ENCODE data around the gene ZNF43.
A peak's percentile ranks its signal among the peaks of the same experiment; 100 is the strongest.
"Not testable (repeated sequence)": the region's sequence is repeated elsewhere in the genome, so short reads cannot be mapped to it uniquely, and the experiment has no call there.

ZNF43 gene

DNA sequence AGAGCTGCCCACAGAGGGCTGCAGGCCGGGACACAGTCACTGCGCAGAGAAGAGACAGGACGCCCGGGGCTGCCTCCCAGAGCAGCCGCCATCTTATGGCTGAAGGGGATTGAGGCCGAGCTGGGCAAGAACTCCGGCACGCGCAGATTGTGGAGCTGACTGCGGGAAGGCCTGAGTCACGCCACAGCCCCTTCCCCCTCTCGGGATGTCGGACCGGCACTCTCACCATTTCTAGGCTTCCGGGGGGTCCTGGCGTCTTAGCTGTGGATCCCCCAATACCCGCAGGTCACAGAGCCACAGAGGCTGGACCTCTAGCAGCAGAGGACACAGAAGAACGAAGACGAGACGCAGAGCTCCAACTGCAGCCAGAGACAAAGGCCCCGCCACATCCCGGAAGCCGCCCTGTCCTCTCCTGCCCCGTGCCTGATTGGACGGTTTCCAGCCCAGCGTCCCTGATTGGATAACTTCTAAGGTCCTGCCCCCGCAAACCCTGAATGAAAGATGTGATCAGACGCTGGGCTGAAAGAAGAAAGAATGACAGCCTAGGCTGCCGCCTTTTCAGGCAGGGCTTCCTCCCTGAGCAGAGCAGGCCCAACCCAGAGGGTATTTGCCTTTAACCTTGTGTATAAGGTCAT lies at the start of gene ZNF43:
Gene ZNF43 (minus strand): TSS at position 373 of the 635 bp plus-strand sequence. CDS start 144 bp downstream, at position 229.
- peak; percentile 83 to 87 for DNase-seq

DNA sequence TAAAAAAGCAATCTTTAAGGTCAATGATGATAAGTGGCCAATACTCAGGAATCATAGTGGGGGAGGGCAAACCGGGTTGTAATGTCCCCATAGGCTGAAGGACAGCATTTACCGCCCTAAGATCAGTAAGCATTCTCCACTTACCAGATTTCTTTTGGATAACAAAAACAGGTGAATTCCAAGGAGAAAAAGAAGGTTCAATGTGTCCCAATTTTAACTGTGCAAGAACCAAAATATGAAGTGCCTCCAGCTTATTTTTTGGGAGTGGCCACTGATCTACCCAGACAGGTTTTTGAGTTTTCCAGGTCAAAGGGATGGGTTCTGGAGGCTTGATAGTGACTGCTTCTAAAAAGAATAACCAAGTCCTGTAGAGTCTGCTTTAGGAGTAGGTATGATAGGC lies 49.5 kb upstream of the ZNF43 start:
- DNase-seq, result not testable (repeated sequence)

DNA sequence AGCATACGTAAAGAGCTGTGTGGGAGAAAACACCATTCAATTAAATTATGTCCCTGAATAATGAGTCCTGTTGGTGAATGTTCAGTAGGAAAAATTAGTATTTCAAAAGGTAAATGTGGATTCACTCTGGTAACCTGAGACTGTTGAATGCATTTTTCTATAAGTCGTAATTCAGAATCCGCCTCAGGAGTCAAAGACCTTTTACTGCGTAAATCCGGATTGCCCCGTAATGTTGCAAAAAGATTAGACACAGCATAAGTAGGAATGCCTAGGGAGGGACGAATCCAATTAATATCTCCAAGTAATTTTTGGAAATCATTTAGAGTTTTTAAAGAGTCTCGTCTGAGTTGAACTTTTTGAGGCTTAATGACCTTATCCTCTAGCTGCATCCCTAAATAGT lies 48.8 kb upstream of the ZNF43 start:
- DNase-seq, result not testable (repeated sequence)

DNA sequence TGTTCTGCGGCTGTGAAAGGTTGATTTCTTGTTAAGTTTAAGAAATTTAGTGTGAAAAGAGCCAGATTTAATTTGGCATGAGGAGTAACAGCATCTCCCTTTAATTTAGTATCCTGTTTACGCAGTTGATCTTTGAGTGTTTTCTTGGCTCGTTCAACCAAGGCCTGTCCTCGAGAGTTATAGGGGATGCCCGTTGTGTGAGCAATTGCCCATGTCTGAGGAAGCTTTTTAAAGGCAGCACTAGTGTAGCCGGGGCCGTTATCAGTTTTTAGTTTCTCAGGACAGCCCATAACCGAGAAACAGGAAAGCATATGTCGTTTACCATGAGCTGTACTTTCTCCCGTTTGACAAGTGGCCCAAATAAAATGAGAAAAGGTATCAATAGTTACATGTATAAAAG lies 47.5 kb upstream of the ZNF43 start:
- DNase-seq, result no peak

DNA sequence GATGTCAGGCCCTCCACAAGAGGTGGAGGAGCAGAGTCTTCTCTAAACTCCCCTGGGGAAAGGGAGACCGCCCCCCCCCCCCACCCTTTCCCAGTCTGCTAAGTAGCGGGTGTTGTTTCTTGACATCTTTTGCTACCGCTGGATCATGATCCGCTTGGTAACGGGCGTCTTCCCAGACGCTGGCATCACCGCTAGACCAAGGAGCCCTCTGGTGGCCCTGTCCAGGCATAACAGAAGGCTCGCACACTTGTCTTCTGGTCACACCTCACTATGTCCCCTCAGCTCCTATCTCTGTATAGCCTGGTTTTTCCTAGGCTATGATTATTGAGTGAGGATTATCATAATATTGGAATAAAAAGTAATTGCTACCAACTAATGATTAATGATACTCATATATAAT lies 44.8 kb upstream of the ZNF43 start:
- peak in 1 of 2 donors; percentile 13 for DNase-seq

DNA sequence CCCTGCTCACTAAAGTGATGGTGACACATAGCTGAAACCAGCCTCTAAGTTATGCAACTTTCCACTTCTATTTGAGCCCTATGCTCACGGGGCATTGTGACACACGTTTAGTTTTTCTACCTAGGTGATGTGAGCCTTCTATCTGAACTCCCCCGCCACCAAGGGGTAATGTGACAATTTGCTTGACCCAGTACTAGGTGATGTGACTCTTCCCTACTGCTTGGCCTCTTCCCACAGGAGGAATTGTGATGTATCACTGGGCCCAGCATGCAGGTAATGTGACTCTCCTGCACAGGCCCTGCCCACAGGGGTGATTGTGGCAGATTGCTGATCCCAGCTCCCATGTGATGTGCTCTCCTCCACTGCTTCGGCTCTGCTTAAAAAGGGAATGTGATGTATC lies 42.7 kb upstream of the ZNF43 start:
- no peak for DNase-seq

DNA sequence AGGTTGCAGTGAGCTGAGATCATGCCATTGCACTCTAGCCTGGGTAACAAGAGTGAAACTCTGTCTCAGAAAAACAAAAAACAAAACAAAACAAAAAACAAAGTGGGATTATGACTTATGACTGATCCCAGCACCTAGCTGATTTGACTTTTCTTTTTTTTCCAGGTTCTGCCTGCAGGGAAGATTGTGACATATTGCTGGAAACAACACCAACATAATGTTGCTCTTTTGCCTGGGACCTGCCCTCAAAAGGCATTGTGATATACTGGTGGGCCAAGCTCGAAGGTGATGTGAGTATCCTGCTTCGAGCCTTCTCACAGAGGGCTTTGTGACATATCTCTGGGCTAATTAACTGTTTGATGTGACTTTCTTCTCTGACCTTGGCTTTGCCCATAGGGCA lies 42.0 kb upstream of the ZNF43 start:
- no peak for DNase-seq

DNA sequence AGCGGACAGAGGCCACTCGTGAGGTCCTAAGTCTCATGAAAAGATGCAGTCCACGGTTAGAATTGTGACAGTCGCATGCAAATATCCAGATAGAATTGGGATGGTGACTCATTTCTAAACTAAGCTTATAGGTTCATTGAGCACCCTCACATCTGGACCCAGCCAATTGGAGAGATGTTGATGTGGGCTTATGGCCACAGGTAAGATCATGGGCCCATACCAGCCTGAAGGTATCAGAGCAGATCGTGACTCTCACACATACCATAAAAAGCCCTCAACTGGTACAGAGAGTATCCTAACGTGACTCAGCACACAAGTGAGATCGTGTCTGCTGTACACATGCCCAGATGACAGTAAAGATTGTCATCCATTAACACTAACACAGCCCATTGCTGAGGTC lies 40.6 kb upstream of the ZNF43 start:
- not testable (repeated sequence) for DNase-seq

DNA sequence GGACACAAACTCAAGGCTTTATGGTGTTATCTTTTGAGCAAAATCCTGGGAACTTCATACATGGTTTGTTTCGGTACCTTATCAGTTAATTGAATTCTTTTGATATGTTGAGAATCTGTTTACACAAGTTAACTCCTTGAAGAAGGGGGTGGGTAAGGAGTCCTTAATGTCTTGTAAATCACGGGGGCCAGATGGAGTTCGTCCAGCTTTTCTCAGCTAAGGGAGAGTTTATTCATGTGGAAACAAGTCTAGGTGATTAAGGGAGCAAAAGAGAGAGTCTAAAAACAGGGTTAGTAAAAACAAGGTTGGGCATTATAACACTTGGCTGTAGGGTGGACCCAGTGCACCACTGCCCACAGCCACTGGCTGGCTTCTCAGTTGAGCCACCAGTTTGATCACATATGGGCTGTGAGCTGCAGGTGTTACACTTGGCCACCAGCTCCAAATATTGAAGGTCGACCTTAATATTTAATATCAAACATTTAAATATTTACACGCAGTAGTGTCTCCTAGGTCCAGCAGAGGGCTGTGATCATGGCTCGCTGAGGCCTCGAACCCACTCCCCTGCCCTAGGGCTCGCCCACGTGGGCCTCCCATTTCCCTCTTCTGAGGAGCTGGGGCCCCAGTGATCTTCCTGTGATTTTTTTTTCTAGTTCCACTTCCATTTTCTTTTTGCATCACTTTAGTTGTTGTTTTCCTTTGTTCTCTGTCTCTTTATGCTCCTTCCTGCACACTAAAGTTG lies 21.0 kb upstream of the ZNF43 start:
- no peak for DNase-seq

DNA sequence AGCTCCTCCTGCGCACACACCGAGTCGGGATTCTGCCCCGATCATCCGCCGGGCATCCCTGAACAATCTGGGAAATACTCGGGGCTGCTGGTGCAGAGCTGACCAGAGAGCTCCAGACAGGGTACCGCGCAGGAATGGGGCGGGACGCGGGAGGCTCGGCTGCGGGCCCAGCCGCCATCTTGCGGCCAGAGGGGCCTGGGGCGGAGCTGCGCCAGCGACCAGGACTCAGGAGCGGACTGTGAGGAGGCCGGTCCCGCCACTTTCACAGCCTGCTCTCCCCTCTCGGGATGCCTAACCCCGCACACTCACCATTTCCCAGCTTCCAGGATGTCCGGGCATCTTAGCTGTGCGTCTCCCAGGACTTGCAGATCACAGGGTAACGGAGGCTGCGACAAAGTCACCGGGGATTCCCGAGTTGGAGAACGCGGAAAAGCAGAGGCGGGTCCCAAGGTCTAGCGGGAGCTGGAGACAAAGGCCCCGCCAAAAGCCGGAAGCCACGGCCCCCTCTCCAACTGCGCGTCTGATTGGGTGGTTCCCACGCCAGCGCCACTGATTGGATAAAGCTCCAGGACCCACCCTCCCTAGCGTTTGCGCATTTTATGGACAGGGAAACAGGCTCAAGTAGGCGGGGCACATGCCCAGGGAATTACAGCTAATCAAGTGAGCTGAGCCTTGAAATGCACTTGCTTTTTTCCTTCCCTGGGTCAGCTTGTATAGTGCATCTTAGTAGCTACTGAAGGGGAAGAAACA lies 15.8 kb upstream of the ZNF43 start:
- peak; percentile 84 for DNase-seq

DNA sequence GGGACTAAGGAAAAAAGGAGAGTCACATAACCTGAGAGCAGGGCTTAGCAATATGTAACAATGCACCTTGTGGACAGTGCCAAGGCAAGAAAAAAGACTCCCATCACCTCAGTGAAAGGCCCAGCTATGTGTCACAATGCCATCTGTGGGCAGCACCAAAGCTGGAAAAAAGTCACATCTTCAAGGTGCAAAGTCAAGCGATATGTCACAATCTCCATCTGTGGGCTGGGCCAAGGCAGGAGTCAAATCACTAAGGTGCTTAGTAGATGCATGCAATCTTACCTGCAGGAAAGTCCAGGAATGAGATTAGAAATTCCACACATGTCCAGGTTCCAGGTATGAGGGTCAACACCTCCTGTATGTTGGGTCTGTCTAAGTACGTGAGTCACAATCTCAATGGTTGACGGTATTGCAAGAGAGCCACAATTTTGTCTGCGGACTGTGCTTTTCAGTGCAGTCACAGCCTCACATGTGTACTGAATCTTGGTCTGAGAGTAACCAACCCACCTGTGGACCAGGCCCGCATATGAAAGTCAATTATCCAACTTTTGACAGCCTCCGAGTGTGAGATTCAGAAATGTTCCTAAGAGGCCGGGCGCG lies 14.8 kb upstream of the ZNF43 start:
- no peak for DNase-seq

DNA sequence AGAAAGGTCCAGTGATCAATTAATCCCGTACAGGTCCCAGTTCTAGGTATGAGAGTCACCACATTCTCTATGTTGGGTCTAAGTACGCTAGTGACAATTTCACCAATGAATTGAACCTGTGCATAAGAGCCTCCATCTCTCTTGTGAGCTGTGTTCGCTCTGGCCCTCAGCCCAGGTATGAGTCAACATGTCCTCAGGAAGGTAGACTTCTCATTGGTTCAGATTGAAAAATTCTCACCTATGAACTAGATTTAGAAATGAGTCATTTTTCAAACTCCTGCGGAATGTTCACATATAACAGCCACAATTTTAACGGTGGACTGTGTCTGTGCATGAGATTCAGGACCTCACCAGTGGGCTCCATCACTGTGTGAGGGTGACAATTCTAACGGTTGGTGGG lies 12.7 kb upstream of the ZNF43 start:
- DNase-seq, result no peak

DNA sequence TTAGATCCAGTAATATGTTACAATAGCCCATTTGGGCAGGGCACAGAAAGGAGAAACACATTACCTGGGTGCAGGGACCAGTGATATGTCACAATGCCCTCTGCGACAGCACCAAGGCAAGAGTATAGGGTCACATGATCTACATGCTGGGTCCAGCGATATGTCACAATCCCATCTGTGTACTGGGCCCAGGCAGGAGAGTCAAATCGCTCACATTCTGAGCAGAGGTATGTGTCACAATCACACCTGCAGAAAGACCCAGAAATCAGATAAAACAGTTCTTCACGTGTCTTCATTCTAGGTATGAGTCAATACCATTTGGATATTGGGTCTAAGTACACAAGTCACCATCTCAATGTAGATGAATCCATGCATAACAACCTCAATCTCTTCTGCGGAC lies 7.1 kb upstream of the ZNF43 start:
- no peak for DNase-seq

DNA sequence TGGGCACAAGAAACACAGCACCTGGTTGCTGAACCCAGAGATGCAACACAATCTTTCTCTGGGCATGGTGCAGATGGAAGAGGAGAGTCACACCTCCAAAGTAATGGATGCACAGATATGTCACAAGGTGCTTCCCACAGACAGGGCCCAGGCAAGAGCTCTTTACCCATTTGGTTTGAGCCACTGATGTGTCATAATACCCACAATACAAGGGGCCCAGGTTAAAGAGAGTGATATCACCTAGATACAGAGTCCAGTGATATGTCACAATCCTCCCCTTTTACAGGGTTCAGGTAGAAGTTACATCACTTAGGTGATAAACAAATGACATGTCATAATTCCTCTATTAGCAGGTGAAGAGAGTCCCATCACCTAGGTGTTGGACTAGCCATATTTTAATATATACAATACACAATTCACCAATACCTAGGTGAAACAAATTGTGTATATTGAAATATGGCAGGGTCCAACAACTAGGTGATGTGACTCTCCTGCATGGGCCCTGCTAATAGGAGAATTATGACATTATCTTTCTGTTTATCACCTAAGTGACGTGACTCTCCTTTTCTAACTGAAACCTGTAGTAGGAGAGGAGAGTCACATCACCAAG lies 5.6 kb upstream of the ZNF43 start:
- no peak for DNase-seq

DNA sequence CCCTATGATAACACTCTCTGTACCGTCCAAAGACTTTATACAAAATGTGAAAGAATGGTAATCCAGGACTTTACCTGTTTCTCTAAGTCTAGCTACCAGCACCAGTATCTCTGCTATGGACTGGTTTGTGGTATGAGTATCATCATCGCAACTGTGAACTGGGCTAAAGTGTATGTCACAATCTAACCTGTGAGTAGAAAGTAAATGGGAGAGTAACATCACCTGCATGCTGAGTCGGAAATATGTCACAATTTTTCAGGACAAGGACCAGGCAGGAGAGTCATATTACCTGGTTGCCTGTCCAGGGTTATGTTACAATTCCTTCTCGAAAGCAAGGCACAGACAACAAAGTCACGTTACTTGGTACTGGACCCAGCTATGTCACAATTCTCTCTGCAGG lies 5.1 kb upstream of the ZNF43 start:
- DNase-seq, result no peak

DNA sequence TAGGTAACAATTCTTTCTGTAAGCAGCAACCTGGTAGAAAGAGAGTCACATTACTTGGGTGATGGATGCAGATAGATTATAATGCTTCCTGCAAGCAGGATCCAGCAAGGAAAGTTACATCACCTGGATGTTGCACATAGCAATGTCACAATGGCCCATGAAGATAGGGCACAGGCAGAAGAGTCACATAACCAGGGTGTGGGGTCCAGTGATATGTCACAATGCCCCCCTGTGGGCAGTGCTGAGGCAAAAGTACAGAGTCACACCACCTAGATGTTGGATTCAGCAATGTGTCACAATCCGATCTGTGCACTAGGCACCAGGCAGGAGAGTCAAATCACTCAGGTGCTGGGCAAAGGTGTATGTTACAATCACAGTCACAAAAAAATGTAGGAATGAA lies 4.0 kb upstream of the ZNF43 start:
- no peak for DNase-seq

DNA sequence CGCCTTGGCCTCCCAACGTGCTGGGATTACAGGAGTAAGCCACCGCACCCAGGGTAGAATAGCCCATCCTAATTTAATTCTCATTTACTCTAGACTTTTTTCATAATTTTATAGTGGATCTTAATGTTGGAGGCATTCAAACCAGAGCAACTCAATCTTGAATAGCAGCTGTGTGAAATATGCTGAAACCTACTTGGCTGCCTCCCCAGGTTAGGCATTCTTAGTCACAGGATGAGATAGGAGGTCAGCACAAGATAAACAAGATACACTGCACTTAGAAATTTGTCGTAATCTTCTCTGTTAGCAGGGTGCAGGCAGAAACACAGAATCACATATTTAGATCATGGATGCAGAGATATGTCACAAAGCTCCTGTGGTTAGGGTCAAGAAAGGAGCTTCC lies 2.7 kb upstream of the ZNF43 start:
- no peak for DNase-seq

DNA sequence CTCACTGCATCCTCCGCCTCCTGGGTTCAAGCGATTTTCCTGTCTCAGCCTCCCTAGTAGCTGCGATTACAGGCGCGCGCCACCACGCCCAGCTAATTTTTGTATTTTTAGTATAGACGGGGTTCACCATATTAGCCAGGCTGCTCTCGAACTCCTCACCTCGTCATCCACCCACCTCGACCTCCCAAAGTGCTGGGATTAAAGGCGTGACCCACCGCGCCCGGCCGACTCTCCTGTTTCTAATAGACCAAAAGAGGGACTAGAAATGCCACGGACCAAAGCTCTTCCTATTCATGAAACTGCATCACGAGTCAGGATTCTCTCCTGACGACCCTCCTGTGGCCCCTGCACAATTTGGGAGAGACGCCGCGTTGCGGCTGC lies 563 bp downstream of the ZNF43 start:
- DNase-seq, result peak; percentile 5 to 16

DNA sequence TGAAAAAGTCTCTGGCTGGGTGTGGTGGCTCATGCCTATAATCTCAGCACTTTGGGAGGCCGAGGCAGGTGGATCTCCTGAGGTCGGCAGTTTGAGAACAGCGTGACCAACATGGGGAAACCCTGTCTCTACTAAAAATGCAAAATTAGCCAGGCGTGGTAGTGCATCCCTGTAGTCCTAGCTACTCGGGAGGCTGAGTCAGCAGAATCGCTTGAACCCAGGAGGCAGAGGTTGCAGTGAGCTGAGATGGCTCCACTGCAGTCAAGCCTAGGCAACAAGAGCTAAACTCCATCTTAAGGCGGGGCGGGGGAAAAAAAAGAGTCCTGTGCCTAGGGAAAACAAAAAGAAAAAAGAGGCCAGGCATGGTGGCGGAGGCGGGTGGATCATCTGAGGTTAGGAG lies 2.2 kb downstream of the ZNF43 start:
- no peak for DNase-seq

DNA sequence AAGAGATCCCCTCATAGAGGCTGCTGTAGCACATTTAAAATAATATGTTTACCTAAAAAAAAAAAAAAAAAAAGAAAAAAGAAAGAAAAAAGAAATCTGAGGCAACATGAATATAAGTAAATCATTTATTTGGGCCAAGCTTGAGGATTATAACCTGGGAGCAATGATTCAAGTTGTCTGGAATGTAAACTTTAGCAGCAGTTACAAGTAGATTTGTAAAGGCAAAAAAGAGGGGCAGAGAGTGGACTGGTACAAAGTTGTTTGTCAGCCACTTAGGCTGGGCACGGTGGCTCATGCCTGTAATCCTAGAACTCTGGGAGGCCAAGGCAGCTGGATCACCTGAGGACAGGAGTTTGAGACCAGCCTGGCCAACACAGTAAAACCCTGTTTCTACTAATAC lies 11.3 kb downstream of the ZNF43 start:
- no peak for DNase-seq

DNA sequence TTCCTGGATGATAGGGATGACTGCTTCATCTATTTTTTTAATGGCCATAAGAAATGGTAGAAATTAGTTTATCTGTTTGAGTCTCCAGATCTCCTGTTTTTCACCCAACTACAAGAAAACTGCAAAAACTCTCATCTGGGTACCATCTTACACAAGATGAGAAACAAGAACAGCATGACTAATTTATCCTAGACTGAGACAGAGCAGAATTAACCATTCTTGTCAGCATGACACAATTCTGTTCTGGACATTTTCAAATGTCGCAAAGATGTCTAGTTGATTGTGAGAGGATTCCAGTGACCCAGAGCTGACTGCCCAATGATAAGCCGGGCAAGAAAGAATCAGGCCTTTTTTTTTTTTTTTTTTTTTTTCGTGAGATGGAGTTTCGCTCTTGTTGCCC lies 12.8 kb downstream of the ZNF43 start:
- DNase-seq, result no peak

DNA sequence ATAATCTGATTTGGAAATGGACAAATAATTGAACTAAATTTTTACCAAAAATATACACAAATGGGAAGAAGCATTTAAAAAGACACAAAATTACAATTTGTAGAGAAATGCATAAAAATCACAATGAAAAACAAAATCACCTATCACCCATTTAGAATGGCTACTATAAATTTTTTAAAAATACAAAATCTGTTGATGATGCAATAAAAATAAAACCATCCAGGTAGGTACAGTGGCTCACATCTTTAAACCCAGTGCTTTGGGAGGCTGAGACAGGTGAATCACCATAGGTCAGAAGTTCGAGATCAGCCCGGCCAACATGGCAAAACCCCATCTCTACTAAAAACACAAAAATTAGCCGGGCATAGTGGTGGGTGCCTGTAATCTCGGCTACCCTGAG lies 23.5 kb downstream of the ZNF43 start:
- no peak for DNase-seq

DNA sequence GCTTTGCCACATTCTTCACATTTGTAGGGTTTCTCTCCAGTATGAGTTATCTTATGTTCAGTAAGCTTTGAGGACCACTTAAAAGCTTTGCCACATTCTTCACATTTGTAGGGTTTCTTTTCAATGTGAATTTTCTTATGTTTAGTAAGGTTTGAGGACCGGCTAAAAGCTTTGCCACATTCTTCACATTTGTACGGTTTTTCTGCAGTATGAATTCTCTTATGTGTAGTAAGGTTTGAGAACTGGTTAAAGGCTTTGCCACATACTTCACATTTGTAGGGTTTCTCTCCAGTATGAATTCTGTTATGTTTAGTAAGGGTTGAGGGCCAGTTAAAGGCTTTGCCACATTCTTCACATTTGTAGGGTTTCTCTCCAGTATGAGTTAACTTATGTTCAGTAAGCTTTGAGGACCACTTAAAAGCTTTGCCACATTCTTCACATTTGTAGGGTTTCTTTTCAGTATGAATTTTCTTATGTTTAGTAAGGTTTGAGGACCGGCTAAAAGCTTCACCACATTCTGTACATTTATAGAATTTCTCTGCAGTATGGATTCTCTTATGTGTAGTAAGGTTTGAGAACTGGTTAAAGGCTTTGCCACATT lies 27.5 kb downstream of the ZNF43 start:
- DNase-seq, result not testable (repeated sequence)
